MM.1S (cell line): ENCODE measurements around the gene TPI1.

Experiments used
- CTCF ChIP-seq: fragments of 300-600 bp; sonication (generic); IDR thresholded peaks from 2 replicates; pipeline ENCODE4 v1.5.1; 2016; ENCODE audit warnings: antibody characterized with exemption, low read length, mixed read lengths
- EZH2 ChIP-seq: fragments of 300-600 bp; sonication (generic); optimal IDR thresholded peaks from 2 replicates; pipeline ENCODE3; 2017; ENCODE audit warnings: low read depth, mild to moderate bottlenecking, antibody characterized with exemption, low read length, mixed read lengths
- EZH2phosphoT487 ChIP-seq: fragments of 300-600 bp; sonication (generic); IDR thresholded peaks from 2 replicates; pipeline ENCODE4 v1.6.1; 2018; ENCODE audit warnings: antibody characterized with exemption, low read length

- TF ChIP-seq CTCF (peak; percentile 37), EZH2 (no peak), EZH2phosphoT487 (no peak)
Measured at GRCh38 chr12:6919588-6919987, 52.3 kb downstream of the TPI1 start.
